Measurements from ENCODE around the gene IL1R2.
"Not testable (repeated sequence)": the region's sequence is repeated elsewhere in the genome, so short reads cannot be mapped to it uniquely, and the experiment has no call there.

Gene IL1R2

DNA sequence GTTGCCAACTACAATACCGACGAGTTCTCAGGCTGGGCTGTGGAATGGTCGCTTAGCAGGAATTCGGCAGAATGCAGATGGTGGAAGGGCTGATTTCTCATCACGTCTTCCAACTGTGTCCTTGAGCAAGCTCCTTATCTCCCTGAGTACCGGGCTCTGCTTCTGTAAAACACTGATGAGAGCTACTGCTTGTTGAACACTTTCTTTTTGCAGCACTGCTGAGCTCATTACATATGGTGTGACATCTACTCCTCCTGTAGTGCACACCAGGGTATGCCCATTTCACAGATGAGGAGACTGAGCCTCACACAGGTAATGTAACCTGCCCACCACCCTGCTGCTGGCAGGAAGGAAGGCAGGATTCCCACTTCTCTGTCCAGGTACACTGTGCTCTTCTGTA is 8.3 kb downstream of the IL1R2 start:
- no peak for DNase-seq (ENCODE audit: low read depth, low spot score)

DNA sequence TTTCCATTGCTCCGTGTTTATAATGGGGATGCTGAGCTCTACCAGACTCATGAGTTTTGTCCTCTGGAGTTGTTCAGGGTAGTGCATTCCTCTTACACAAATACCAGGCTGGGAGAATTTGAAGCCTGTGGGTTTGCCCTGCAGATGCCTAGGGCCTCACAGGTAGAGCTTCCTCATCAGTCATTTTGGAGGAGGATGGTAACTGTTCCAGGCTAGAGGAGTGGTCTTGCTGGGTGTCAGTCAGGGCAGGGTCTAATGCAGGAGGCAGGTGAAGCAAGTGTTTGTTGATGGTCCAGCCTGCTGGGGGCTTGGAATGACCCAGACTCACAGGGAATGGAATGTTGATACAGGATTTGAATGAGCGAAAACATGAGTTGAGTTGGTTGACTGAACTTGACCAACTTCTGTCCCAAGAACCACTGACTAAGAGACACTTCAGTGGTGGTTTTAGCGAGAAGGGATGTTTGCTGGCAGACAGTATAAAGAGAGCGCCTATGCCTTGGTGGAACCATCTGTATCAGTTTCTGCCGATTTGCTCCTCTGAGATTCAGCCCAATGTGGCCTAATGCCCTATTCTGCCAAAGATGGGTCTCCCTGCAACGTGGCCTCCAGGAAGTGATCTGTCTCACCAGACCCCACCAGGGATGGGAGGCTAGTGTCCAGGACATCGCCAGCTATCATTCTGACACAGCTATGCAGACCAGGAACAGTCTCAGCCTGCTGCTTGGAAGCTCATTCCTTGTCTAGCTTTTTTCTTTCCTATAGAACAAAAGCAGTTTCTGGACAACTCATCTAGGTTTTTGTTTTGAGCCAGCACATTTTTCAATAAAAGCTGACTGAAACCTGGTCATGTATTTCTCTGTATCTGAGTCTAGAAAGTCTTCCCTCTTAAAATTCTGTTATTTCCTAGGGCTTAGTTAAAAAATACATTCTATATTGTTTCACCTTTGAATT is 9.3 kb downstream of the IL1R2 start:
- DNase-seq (ENCODE audit: low read depth, low spot score) = no peak

DNA sequence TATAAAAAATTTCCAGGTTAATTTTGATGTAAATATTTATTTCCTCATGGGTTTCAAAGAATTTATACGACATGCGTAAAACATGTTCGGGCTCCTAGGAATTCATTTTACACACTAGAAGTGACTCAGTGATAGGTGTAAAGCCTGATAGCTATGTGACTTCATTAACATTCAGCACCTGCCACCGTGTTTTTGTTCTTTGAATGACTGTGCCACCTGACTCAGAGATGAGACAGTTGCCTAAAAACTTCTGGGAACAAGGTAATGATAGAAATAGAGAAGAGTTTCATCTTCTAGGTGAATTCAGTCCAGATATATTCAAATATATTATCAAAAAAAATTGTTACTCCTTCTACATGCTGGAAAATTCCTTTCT is 10.0 kb downstream of the IL1R2 start:
- DNase-seq (ENCODE audit: low read depth, low spot score) = no peak

DNA sequence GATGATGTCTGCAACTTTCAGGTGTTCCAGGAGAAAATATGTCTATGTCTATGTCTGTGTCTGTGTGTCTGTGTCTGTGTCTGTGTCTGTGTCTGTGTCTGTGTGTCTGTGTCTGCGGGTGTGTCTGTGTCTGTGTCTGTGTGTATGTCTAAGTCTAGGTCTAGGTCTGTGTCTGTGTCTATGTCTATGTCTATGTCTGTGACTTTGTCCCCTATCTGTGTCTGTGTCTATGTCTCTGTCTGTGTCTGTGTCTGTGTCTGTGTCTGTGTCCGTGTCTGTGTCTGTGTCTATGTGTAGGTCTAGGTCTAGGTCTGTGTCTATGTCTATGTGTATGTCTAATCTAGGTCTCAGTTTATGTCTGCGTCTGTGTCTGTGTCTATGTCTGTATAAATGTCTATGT is 10.5 kb downstream of the IL1R2 start:
- no peak for DNase-seq (ENCODE audit: low read depth, low spot score)

DNA sequence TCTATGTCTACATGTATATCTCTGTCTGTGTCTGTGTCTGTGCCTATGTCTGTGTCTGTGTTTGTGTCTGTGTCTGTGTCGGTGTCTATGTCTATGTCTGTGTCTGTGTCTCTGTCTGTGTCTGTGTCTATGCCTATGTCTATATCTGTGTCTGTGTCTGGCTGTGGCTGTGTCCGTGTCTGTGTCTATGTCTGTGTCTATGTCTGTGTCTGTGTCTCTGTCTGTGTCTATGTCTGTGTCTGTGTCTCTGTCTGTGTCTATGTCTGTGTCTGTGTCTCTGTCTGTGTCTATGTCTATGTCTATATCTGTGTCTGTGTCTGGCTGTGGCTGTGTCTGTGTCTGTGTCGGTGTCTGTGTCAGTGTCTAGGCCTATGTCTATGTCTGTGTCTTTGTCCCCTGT is 11.1 kb downstream of the IL1R2 start:
- not testable (repeated sequence) for DNase-seq (ENCODE audit: low read depth, low spot score)

DNA sequence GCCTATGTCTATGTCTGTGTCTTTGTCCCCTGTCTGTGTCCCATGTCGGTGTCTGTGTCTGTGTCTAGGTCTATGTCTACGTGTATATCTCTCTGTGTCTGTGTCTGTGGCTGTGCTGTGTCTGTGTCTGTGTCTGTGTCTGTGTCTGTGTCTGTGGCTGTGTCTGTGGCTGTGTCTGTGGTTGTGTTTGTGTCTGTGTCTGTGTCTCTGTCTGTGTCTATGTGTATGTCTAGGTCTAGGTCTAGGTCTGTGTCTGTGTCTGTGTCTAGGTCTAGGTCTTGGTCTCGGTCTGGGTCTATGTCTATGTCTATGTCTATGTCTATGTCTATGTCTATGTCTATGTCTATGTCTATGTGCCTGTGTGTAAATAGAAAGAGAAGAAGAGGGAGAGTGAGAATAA is 11.9 kb downstream of the IL1R2 start:
- DNase-seq (ENCODE audit: low read depth, low spot score) = no peak

DNA sequence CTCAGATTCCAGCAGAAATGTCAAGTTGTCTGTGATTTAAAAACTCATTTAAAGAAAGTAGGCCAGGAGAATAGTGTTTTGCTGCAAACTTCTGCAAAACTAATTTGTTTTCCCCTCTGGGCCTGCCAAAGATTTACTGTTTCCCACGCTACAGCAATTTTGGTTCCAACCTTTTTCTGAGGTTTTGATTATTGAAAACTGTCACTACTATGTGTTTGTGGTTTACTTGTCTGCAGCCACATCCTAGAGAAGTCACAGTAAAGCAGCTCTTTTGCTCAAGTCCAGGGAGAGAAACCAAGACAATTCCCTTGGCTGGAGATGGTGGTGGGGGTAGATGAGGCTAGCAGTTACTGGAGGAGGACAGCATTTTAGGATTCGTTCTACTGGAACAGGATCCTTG is 12.8 kb downstream of the IL1R2 start:
- no peak for DNase-seq (ENCODE audit: low read depth, low spot score)

DNA sequence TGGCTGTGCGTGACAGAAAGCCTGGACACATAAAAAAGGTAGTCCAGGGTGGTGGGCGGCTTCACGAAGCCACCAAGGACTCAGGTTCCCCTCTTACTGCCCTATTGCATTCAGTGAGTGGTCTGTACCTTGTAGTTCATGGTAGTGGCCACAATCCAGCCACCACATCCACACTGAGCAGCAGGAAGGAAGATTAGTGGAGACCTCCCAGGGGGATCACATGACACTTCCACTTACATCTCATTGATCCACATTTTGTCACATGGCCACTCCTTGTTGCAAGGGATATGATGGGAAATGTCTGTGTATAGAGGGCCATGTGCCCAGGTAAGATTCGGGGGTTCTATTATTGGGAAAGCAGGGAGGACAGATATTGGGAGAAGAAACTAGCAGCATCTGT is 13.7 kb downstream of the IL1R2 start:
- DNase-seq (ENCODE audit: low read depth, low spot score) = no peak

DNA sequence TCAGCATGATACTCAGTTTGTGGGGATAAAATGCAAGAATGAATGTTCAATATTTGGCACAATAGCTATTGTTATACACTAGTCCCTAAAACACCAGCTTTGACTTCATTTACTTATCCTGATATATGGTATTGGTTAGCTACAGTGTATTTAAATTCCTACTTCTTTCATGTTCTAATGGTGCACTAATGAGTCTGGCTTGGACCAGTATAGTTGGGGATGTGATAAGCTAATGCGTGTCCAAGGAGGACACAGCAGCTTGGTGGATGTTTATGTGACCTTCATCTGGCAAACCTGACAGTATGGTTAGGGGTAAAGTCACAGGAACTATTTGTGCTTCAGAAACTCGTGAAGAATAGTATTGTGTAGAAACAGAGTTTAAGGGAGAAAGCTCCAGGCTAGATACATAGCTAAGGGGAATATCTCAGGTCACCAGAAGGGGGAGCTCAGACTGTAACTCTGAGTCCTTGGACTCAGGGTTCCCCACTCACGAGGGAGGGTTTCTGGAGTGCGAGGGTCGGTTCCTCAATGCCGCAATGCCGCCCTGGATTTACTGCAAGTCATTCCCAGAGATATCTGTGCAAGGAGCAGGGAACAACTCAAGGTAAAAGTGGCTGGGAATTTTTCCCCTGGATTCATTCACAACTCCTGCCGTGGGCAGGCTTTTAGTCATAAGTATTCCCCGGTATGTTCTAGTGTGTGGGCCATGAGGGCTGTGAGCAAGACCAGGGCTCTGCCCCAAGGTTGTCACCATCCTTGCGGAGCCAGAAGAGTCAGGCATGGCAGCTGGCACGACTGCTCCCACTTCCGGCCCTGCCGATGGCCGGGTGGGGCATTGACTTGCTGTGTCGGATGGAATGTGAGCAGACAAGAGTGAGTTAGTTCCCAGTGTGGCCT is 14.5 kb downstream of the IL1R2 start:
- no peak for DNase-seq (ENCODE audit: low read depth, low spot score)

DNA sequence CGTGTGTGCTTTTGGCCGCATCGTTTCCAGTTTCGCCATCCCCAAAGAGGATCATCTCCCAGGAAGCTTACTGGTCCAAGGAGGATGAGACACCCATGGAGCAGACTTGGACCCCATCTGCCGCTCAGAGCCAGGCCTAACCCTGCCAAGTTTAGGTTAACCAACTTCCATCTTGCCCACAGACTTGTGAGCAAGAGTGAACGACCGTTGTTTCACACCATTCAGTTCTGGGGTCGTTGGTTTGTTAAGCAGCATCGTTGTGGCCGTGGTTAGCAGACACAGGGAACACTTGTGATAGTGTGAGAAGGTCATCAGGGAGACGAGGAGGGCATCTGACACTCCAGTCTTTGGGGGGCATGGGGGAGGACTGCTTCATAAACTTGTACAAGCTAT is 15.1 kb downstream of the IL1R2 start:
- DNase-seq (ENCODE audit: low read depth, low spot score) = no peak

DNA sequence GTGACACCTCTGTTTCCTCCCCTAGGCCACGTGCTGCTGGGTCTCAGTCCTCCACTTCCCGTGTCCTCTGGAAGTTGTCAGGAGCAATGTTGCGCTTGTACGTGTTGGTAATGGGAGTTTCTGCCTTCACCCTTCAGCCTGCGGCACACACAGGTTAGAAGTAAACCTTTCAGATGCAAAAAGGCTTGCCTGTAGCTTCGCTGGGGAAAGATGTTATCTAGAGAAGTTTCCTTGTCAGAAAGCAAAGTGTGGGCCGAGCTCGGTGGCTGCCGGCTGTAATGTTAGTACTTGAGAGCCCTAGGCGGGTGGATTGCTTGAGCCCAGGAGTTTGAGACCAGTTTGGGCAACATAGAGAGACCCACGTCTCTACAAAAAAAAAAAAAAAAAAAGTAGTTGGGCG is 16.7 kb downstream of the IL1R2 start:
- DNase-seq (ENCODE audit: low read depth, low spot score) = no peak

DNA sequence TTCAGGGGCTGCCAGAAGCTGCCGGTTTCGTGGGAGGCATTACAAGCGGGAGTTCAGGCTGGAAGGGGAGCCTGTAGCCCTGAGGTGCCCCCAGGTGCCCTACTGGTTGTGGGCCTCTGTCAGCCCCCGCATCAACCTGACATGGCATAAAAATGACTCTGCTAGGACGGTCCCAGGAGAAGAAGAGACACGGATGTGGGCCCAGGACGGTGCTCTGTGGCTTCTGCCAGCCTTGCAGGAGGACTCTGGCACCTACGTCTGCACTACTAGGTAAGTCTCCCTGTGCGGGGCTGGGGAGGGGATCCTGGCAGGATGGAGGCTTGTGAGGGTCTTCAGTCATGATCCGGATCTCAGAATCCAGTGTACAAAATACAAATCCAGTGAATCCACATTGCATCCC is 17.8 kb downstream of the IL1R2 start:
- no peak for DNase-seq (ENCODE audit: low read depth, low spot score)

DNA sequence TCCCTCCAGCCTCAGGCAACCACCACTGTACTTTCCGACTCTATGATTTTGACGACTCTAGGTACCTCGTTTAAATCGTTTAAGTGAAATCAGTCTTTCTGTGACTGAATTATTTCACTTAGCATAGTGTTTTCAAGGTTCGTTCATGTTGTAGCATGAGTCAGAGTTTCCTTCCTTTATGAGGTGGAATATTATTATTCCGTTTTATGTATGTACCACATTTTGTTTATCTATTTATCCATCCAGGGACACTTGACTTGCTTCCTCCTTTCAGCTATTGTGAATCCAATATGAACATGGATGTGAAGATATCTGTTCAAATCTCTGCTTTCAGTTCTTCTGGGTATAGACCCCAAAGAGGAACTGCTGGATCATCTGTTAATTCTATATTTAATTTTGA is 19.1 kb downstream of the IL1R2 start:
- no peak for DNase-seq (ENCODE audit: low read depth, low spot score)

DNA sequence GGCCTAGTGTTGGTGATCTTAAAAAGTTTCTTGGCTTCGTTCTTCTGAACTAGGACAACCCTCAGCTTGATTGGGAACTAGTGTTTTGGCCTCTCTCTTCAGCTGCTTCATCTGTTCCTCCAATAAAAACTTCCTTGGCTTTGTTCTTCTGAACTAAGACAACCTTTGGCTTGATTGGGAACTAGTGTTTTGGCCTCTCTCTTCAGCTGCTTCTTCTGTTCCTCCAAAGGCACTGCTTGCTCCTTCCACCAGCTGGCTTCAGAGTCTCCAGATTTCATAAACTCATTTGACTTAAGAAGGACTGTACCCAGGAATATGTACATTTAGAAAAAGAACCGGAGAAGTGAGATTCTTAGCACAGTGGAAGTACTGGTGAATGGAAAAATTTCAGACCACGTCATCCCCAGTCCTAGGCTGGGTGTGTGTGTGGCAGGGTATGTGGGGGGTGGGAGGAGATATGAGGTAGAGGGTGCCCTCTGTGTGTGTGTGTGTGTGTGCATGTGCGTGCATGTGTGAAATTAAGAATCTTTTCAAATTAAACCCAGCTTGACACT is 20.4 kb downstream of the IL1R2 start:
- no peak for DNase-seq (ENCODE audit: low read depth, low spot score)

DNA sequence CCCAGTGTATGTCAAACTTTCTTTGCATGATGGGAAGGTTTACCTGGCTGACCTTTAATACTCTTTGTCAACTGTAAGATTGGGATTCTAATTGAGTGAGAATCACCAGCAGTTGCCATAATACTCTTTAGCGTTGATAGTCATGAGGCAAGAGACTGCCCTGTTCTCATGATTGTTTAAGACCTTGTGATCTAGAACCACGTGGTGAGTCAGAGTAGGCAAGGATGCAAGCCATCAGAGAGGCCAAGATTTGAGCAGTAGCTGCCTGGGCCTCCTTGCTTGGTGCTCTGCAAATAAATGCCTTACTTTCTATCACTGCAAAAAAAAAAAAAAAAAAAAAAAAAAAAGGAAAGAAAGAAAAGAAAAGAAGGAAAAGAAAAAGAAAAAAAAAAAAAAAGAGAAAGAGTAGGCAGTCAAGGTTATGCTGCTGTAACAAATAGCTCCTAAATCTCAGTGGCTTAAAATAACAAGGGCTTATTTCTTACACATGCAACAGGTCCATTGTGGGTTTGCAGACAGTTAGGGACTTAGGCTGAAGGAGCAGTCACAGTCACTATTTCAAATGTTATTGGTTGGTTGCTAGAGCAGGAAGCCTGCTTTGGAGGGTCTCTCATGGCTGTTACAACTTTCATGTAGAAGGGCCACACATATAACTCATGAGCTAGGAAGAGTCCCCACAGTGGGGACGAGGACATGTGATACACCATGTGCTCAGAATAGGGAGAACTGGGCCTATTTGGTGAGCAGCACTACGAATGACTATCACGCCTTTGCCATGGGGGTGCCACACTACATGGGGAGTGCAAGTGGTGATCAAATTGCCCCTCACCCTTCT is 21.7 kb downstream of the IL1R2 start:
- no peak for DNase-seq (ENCODE audit: low read depth, low spot score)

DNA sequence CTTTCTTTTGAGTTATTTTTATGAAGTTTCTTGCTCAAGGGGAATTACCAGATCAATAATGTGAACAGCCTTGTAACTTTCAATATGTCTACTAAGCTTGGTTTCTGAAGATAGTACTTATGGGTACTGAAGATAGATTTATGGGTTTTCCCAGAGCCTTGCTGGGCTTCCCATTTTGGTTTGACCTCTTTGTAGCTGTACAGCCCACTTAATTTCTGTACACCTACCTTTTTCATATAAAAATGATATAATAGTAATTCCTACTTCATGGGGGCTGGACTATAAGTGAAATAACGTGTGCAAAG is 22.2 kb downstream of the IL1R2 start:
- no peak for DNase-seq (ENCODE audit: low read depth, low spot score)

DNA sequence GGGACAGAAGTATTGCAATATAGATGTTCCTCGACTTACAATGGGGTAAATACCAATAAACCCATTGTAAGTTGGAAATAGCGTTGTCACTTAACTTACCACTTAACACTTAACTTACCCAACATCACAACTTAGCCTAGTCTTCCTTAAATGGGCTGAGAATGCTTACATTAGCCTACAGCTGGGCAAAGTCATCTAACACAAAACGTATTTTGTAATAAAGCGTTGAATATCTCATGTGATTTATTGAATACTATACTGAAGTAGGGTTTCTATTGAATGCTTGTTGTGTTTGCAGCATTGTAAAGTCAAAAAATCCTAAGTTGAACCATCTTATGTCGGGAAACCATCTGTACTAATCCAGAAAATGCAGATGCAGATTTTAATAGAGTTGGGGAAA is 23.6 kb downstream of the IL1R2 start:
- DNase-seq (ENCODE audit: low read depth, low spot score) = no peak

DNA sequence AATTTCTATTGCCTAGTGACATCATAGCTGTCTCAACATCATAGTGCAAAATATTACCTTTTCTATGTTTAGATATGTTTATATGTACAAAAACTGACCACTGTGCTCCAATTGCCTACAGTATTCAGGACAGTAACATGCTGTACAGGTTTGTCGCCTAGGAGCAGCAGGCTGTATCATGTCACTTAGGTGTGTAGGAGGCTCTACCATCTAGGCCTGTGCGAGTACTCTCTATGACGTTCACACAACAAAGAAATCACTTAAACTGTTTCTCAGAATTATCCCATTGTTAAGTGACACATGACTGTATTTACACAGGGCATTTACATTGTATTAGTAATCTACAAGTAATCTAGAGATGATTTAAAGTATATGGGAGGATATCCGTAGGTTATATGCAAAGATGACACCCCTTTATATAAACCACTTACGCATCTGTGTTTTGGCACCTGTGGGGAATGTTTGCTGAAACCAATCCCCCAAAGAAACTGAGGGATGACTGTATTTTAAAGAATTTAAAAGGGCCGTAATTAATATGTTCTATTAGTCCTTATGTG is 24.7 kb downstream of the IL1R2 start:
- no peak for DNase-seq (ENCODE audit: low read depth, low spot score)

DNA sequence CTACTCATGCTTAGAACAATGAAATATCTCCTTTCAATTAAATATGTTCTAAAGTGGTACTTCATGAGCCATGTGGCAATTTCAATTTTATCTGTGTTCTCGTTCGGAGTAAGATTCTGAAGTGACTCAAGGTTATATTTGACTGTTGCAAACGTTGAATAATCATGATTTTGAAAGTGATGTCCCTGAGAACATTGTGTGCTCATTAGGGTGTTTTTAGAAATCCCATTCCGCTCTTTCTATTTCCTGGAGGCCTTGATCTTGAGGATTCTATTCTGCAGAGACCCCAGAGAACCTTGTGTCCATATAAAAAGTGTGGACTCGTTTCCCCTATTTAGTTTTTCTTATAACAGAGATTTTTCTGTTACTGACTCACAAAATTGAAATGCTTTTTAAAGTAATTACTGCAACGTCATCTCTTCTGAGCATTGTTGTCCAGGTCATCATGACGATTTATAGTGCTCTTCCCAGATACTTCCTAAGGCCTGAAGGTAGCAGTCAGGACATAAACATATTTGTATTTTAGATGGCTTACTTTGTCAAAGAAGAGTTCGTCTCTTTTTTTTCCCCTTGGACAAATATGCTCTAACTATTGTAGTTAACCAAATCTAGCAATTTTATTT is 27.2 kb downstream of the IL1R2 start:
- no peak for DNase-seq (ENCODE audit: low read depth, low spot score)

DNA sequence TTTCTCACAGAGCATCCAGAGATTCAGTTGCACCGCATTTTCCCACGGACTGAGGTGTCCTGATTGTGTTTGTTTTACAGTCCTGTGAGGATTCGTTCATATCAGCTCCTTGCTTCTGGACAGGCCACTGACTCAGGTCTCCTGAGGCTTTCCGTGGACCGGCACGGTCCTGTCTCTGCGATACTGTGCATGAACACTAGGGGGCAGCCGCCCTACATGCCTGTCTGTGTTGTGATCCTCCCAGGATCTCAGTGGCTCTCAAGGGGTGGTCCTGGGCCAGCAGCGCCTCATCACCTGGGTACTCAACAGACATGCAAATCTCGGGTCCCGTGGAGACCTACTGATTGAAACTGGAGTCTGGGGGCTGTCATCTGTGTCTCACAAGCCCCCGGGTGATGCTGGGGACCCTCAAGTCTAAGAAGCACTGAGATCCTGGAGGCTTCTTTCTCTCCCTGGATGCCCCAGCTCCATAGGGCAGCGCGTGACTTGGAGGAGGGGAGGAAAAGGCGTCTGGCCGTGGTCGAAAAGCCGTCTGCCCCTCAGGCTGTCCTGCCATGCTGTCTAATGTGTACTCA is 28.9 kb downstream of the IL1R2 start:
- peak; percentile 80 for DNase-seq (ENCODE audit: low read depth, low spot score)

DNA sequence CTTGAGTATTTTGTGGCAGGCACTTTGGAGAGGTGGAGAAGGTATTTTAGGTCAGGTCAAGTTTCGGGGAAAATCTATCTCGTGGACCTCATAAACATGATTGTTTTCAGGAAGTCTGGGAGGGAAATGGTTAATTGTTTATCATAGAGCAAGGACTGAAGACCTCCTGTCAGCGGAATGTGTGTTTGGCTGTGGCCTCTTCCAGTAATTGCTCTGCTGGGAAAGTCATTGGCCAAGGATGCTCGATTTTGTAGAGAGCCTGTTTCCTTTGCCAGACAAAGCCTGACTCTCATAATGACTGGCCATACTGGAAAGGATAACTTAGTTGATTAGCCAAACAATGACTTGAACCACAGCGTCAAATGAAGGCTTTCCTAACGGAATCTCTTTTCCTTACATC is 30.0 kb downstream of the IL1R2 start:
- DNase-seq (ENCODE audit: low read depth, low spot score) = no peak

Measured in brain pericyte (primary cell).